PC-3 (cell line): ENCODE data around the gene HDAC4.

Experiments
- CTCF ChIP-seq: fragments of 300-600 bp; sonication (generic); conservative IDR thresholded peaks from 2 replicates; pipeline ENCODE4 v1.5.1; 2017; ENCODE audit warnings: antibody characterized with exemption, low read depth, mild to moderate bottlenecking, low read length
- EZH2 ChIP-seq: fragments of 300-600 bp; sonication (generic); IDR thresholded peaks from one replicate; pipeline ENCODE4 v1.6.1; 2017; ENCODE audit warnings: antibody characterized with exemption, mild to moderate bottlenecking, low read length; ENCODE audit not compliant: unreplicated experiment
- EZH2phosphoT487 ChIP-seq: fragments of 300-600 bp; sonication (generic); IDR thresholded peaks from 2 replicates; pipeline ENCODE4 v1.6.1; 2018; ENCODE audit warnings: mild to moderate bottlenecking, antibody characterized with exemption, low read length, borderline replicate concordance

GRCh38 chr2:239104800-239105199, 296.0 kb downstream of the HDAC4 start:
- TF ChIP-seq CTCF (no peak), EZH2phosphoT487 (no peak), EZH2 (no peak)
